Measurements from ENCODE around the gene SESN1.

GRCh38 chr6:108982154-108983113 is 112.2 kb downstream of the SESN1 start:
- no peak for TF ChIP-seq TAF1 (IDR thresholded peaks at IDR 0.05; ENCODE audit: low read depth, low read length)
- no peak for TF ChIP-seq POLR2AphosphoS5 (IDR thresholded peaks at IDR 0.05; ENCODE audit: low read depth, low read length)
- TF ChIP-seq POLR2A (IDR thresholded peaks at IDR 0.05; ENCODE audit: low read depth, low read length): no peak
- TF ChIP-seq POU2F2 (IDR thresholded peaks at IDR 0.05; ENCODE audit: low read depth, low read length): no peak
- no peak for TF ChIP-seq SPI1 (IDR thresholded peaks at IDR 0.05; ENCODE audit: low read depth, low read length)
- TF ChIP-seq PAX5 (IDR thresholded peaks at IDR 0.05; ENCODE audit: insufficient read depth, low read length, severe bottlenecking): no peak

Data from GM12891 (cell line).